Mucosa of stomach (tissue), 1 donor: Measurements from ENCODE around the gene PTCD1.

Experiments
- H3K27me3 ChIP-seq: one replicate; pipeline ENCODE4 v1.7.0; 2013; ENCODE audit warnings: mild to moderate bottlenecking, low read length; ENCODE audit not compliant: control insufficient read depth, insufficient read depth
- H3K36me3 ChIP-seq: one replicate; pipeline ENCODE4 v1.7.0; 2013; ENCODE audit warnings: low read length; ENCODE audit not compliant: control insufficient read depth, insufficient read depth
- H3K4me1 ChIP-seq: one replicate; pipeline ENCODE4 v1.7.0; 2013; ENCODE audit warnings: mild to moderate bottlenecking, low read length; ENCODE audit not compliant: control insufficient read depth, insufficient read depth
- H3K4me3 ChIP-seq: one replicate; pipeline ENCODE4 v1.7.0; 2013; ENCODE audit warnings: low read length
- H3K9ac ChIP-seq: one replicate; pipeline ENCODE4 v1.7.0; 2013; ENCODE audit warnings: mild to moderate bottlenecking, low read length, moderate library complexity
- H3K9me3 ChIP-seq: one replicate; pipeline ENCODE4 v1.7.0; 2013; ENCODE audit warnings: mild to moderate bottlenecking, low read length, moderate library complexity; ENCODE audit not compliant: control insufficient read depth
- donor health status: Pancreatic carcinoma.

PTCD1 gene

DNA sequence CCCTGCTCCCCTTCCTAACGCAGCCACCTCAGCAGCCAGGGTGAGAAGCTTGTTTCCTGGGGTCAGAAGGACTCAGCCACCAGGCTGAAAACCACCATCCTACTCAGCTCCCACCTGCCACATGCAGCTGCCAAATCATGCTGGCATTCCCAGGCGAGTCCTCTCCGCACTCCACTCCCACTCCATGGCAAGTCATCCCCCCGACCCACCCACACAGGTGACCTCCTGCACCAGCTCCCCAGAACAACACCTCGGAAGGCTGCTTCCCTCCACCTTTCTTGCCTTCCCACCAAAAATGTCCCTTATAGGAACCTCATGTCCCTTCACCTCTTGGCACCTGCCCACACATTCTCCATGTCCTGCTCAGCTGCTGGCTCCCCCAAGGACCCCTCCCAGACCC is 34.8 kb downstream of the PTCD1 start:
- H3K4me1 ChIP-seq, result peaks cover 17% of the 10 kb centered on the region
- peaks cover 8% of the 10 kb centered on the region for H3K36me3 ChIP-seq
- H3K9ac ChIP-seq, result no peak overlapping the region
- no peaks in the 10 kb centered on the region for H3K27me3 ChIP-seq
- no peak overlapping the region for H3K4me3 ChIP-seq
- no peaks in the 10 kb centered on the region for H3K9me3 ChIP-seq

DNA sequence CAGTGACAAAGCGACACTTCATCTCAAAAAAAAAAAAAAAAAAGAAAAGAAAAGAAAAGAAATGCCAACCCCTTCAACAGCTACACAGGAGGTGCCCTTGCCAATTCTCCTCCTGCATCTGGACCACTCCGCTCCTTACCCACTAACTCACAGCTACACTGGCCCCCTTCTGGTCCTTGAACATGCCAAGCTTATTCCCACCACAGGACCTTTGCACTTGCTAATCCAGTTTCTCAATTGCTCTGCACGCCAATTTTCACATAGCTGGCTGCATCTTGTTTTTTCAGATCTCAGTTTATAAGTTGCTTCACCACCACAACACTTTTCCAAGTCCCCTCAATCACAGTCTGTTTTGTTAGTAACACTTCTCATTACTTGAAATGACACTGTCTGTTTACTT is 35.7 kb downstream of the PTCD1 start:
- Histone ChIP-seq H3K4me1 (peaks cover 16% of the 10 kb centered on the region), H3K9ac (no peak overlapping the region), H3K4me3 (no peak overlapping the region), H3K9me3 (no peaks in the 10 kb centered on the region), H3K36me3 (peaks cover 8% of the 10 kb centered on the region), H3K27me3 (no peaks in the 10 kb centered on the region)

DNA sequence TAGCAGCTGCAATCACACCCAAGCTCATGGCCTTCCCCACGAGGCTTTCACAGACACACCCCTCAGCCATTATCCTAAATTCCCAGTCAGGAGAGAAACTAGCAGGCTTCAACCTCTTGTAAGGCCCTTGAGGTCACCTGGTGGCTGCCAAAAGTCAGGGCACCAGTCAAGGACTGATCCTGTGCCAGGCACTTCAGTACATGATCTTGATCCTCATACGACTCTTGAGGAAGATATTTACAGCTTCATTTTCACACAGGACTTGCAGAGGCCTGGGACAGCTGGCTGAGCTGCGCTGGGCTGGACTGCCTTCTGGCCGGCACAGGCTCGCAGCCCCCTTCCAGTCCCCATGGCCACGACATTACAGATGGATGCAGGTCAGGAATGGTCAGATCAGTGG is 39.0 kb downstream of the PTCD1 start:
- H3K9ac ChIP-seq, result no peak overlapping the region
- no peaks in the 10 kb centered on the region for H3K27me3 ChIP-seq
- H3K4me3 ChIP-seq, result no peak overlapping the region
- H3K36me3 ChIP-seq, result peaks cover 17% of the 10 kb centered on the region
- no peaks in the 10 kb centered on the region for H3K9me3 ChIP-seq
- H3K4me1 ChIP-seq, result no peaks in the 10 kb centered on the region

DNA sequence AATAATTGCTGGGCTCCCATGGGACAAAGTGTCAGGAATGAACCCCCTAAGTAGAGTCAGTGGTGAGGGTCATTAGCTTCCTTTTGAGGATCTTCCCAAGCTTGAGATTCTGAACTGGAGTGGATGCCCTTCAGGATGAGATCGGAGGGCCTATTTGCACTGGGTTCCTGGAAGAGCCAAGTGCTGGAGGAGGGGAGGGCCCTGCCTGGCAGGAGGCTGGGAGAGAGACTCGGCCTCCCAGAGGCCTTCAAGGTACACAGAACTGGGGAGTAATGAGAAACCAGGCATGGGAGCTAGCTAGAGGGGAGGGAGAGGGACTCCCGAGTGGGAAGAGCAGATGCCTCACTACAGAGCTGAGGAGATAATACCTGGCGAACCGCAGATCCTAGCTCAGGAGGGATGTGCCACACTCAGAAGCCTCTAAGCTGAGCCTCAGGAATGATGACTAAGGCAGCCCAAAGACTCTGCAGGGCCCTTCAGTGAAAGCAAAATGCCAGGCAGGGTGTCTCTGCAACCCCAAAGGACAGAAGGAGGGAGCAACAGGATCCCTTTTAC is 39.6 kb downstream of the PTCD1 start:
- H3K36me3 ChIP-seq, result peaks cover 17% of the 10 kb centered on the region

DNA sequence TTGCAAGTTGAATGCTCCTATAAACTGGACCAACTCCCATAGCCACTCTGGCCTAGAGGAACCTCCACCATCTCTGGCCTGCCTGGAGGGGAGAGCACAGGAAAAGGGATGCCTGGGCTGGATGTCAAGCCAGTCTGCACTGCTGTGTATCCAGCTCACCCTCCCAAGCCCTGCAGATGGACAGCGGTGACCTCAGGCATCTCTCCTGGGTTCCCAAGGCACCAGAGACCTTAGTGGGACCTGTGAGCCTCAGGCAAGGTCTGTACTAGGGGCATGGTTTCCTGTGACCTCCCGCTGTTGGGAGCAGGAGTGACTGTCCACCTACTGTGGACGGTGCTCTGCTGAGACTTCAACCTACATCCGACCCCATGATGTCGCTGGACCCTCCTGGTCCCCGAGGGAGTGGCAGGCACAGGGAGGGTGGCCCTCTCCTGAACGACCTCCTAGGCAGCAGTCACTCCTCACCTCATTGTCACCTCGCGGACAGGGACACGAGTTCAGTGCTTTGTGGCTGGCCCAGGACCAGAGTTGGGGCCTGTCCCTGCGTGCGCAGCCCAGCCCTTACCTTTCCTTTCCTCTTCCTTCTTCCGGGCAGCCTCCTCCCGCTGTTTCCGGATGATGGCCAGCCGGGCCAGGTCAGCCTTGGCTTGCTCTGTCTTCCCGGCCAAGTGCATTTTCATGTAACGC is 41.2 kb downstream of the PTCD1 start:
- peaks cover 17% of the 10 kb centered on the region for H3K36me3 ChIP-seq

More for the DNA sequence above, 39.6 kb downstream of the PTCD1 start:
- no peaks in the 10 kb centered on the region for H3K9me3 ChIP-seq
- H3K4me3 ChIP-seq, result no peak overlapping the region
- H3K9ac ChIP-seq, result no peak overlapping the region
- H3K4me1 ChIP-seq, result no peaks in the 10 kb centered on the region
- no peaks in the 10 kb centered on the region for H3K27me3 ChIP-seq

DNA sequence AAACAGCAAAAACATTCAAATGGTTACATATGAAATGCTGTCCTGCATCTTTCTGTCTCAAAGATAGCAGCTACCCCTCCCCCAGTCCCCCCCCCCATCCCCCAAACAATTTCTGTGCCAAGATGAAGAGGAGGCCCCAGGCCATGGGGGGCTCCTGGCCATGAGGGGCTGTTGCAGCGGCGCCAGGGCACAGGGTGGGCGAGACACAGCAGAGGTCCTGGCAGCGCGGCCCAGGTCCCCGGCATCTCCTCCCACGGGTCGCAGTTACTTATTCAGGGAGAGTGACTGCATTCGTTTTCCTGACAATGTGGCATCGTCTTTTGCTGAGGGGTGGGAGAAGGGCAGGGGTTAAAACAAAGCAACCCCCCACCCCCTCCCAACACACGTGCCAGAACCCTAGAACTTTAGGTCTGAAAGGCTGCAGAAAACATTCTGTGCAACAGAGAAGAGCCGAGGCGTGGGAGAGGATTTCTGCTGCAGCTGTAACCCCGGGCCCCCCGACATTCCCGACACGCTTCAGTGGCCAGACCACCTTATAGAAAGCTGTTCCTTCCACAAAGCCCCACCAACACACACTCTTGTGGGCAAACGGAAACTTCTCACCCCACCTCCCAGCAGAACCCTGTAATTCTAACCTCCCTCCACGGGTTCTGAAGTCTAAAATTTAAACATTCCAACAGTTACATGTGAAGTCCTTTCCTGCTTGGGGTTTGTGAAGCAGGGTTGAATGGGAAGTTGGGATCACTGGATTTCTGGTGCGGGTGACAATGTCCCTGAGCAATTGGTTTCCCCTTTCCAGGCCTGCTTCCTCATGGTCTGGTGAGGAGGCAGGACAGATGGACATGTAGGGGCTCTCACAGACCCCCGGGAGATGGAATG is 41.9 kb downstream of the PTCD1 start:
- peaks cover 17% of the 10 kb centered on the region for H3K36me3 ChIP-seq
- no peak overlapping the region for H3K4me3 ChIP-seq
- peaks cover 21% of the 10 kb centered on the region for H3K4me1 ChIP-seq
- H3K27me3 ChIP-seq, result no peaks in the 10 kb centered on the region
- no peaks in the 10 kb centered on the region for H3K9me3 ChIP-seq
- H3K9ac ChIP-seq, result no peak overlapping the region

More for the DNA sequence above, 41.2 kb downstream of the PTCD1 start:
- Histone ChIP-seq H3K27me3 (no peaks in the 10 kb centered on the region), H3K4me1 (peaks cover 14% of the 10 kb centered on the region), H3K9ac (no peak overlapping the region), H3K4me3 (no peak overlapping the region), H3K9me3 (no peaks in the 10 kb centered on the region)

DNA sequence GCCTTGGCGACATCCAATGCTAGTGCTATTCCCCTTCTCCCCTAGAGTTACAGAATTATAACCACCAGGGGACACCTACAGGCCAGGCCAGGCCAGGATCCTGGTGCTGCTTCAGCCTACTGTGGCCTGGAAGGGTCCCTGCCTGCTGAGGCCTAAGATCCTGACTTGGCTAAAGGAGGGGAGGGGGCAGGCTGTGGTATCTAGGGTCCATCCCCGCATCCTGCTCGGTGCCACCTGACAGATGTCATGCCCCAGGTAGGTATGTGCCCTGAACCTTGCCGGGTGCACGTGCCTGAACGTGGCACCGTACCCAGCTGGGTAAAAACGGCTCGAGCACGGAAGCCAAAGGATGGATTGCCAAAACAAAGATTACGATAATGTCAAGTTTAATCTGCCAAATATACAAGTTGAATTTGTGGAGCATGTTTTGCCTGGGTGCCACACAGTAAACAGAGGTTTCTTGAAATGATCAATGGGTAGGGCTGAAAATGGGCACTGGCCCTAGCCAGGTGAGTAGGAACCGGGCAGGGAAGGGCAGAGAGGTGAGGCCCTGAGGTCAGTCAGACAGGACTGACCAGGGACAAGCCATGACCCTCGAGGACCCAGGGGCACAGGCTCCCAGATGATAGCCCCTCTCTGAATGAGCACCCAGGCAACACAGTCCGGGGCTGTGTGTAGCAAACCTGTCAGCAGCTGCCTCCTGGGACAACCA is 42.8 kb downstream of the PTCD1 start:
- H3K27me3 ChIP-seq, result no peaks in the 10 kb centered on the region
- H3K36me3 ChIP-seq, result peaks cover 17% of the 10 kb centered on the region
- no peak overlapping the region for H3K4me3 ChIP-seq
- peaks cover 21% of the 10 kb centered on the region for H3K4me1 ChIP-seq
- H3K9ac ChIP-seq, result no peak overlapping the region
- H3K9me3 ChIP-seq, result no peaks in the 10 kb centered on the region

DNA sequence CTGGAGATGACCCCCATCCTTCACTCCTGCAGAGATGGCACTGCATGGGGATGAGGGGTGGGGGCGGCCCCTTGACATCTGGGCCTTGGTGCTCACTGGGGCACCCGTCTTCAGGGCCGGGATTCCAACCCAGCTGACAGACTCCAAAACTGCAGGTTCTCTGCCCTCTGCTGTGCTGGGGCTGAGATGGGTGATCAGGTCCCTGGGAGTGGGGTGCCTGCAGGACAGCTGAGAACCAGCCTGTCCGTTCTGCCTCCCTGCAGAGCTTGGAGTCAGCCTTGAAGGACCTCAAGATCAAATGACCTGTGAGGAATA is 44.5 kb downstream of the PTCD1 start:
- Histone ChIP-seq H3K27me3 (no peaks in the 10 kb centered on the region), H3K9ac (no peak overlapping the region), H3K4me1 (peaks cover 21% of the 10 kb centered on the region), H3K36me3 (peaks cover 9% of the 10 kb centered on the region), H3K4me3 (no peak overlapping the region), H3K9me3 (no peaks in the 10 kb centered on the region)

DNA sequence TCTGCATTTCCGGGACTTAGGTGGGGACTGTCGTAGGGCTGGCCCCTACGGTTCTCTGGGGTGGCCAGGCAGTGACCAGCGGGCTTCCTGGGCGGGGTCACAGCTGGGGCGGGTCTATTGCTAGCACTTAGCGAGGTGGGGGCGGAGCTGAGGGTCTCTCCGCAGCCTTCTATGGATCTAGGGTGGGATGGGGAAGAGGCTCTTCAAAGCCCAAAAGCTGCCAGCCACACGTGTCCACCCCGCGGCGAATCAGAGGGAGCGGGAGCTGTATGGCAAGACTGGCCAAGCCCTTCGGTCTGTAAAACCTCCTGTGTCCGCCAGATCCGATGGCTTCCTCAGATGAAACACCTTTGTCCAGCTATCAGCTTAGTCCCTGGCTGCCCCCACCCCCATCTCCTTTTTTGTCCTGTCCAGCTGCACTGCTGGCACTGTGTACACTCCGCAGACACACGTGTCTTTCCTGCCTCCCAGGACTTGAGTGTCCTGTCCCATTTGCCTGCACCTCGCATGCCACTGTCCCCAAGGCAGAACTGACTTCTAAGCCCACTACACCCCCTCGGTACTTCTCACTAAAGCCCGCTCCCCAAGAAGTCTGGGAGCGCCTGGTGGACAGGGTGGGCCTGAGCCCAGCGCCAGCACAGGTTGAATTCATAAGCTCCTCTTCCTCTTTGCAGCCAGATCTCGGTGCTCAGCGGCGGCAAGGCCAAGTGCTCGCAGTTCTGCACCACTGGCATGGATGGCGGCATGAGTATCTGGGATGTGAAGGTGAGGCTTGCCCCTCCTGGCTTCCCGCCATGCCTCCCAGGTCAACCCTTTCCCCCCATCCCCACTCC is 45.0 kb downstream of the PTCD1 start:
- Histone ChIP-seq H3K4me3 (peak overlapping the region; percentile 22), H3K9me3 (no peaks in the 10 kb centered on the region), H3K27me3 (no peaks in the 10 kb centered on the region), H3K36me3 (peaks cover 9% of the 10 kb centered on the region), H3K4me1 (peaks cover 21% of the 10 kb centered on the region), H3K9ac (peak overlapping the region; percentile 47)

DNA sequence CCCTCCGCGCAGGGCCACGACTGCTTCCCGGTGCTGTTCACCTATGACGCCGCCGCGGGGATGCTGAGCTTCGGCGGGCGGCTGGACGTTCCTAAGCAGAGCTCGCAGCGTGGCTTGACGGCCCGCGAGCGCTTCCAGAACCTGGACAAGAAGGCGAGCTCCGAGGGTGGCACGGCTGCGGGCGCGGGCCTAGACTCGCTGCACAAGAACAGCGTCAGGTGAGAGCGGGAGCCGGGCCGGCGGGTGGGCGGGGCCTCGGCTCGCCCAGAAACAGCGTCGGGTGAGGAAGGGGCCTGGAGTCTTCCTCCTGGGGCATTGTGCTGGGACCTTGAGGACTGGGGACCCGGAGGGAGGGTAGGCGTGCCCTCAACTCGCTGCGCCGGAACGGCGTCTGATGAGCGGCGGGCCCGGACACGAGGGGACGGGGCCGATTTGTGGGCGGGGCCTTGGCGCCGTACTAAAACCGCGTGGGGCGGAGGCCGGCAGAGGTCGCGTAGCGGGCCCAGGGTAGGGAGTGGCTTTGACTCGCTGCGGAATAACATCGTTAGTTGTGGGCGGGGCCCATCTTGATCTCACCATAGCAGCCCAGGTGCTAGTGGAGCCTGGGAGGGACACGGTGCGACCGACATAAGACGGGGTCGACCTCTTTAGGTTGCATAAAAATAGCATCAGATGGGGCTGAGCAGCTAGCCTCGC is 45.8 kb downstream of the PTCD1 start:
- no peaks in the 10 kb centered on the region for H3K27me3 ChIP-seq
- H3K4me1 ChIP-seq, result peaks cover 21% of the 10 kb centered on the region
- peaks cover 8% of the 10 kb centered on the region for H3K36me3 ChIP-seq
- H3K4me3 ChIP-seq, result peak overlapping the region; percentile 22
- no peaks in the 10 kb centered on the region for H3K9me3 ChIP-seq
- H3K9ac ChIP-seq, result peak overlapping the region; percentile 47

DNA sequence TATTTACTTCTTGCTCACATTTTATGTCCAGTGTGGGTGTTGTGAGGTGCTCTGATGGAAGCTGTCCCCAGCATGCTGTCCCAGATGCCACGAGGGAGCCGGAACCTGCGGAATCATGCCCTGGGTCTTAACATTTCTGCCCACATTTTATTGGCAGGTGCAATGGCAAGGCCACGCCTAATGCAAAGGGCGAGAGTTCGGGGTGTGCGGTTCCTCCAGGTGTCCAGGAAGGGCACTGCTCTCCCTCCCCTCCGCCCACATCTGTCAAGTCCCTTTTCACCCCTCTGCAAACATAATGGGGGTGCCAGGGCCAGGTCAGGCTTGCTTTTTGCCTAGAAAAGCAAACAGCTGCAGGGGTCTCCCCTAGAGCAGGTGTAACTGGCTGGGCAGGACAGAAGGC is 46.6 kb downstream of the PTCD1 start:
- Histone ChIP-seq H3K36me3 (peaks cover under 1% of the 10 kb centered on the region), H3K9me3 (no peaks in the 10 kb centered on the region), H3K9ac (no peak overlapping the region), H3K4me1 (peaks cover 21% of the 10 kb centered on the region), H3K4me3 (no peak overlapping the region), H3K27me3 (no peaks in the 10 kb centered on the region)
